ENCODE data around the gene FHIT.

The FHIT gene

GRCh38 chr3:60136601-60137000 lies 1114.7 kb downstream of the FHIT start:
- DNase-seq = no peak

GRCh38 chr3:60135474-60135873 lies 1115.8 kb downstream of the FHIT start:
- DNase-seq = no peak

- DNase-seq = no peak
Observed at GRCh38 chr3:60133269-60134162, 1117.7 kb downstream of the FHIT start.

GRCh38 chr3:60131618-60132017 lies 1119.6 kb downstream of the FHIT start:
- DNase-seq = no peak

GRCh38 chr3:60126511-60127304 lies 1124.5 kb downstream of the FHIT start:
- no peak for DNase-seq

- no peak for DNase-seq
Observed at GRCh38 chr3:60125686-60126085, 1125.6 kb downstream of the FHIT start.

GRCh38 chr3:60120245-60120644 lies 1131.0 kb downstream of the FHIT start:
- no peak for DNase-seq

- DNase-seq = no peak
Observed at GRCh38 chr3:60114191-60114590, 1137.1 kb downstream of the FHIT start.

GRCh38 chr3:60107275-60107674 lies 1144.0 kb downstream of the FHIT start:
- DNase-seq = no peak

GRCh38 chr3:60102154-60102553 lies 1149.1 kb downstream of the FHIT start:
- DNase-seq = no peak

- DNase-seq = no peak
Observed at GRCh38 chr3:60101621-60102020, 1149.6 kb downstream of the FHIT start.

GRCh38 chr3:60096403-60096802 lies 1154.8 kb downstream of the FHIT start:
- no peak for DNase-seq

- no peak for DNase-seq
Observed at GRCh38 chr3:60095930-60096329, 1155.3 kb downstream of the FHIT start.

- DNase-seq = no peak
Observed at GRCh38 chr3:60095516-60095915, 1155.7 kb downstream of the FHIT start.

- DNase-seq = no peak
Observed at GRCh38 chr3:60094392-60094947, 1156.8 kb downstream of the FHIT start.

GRCh38 chr3:60090548-60090947 lies 1160.7 kb downstream of the FHIT start:
- DNase-seq = no peak

GRCh38 chr3:60086811-60087210 lies 1164.4 kb downstream of the FHIT start:
- DNase-seq = no peak

- no peak for DNase-seq
Observed at GRCh38 chr3:60085649-60086048, 1165.6 kb downstream of the FHIT start.

GRCh38 chr3:60081381-60082095 lies 1169.7 kb downstream of the FHIT start:
- DNase-seq = no peak

- DNase-seq = no peak
Observed at GRCh38 chr3:60080648-60081047, 1170.6 kb downstream of the FHIT start.

GRCh38 chr3:60079076-60079475 lies 1172.2 kb downstream of the FHIT start:
- DNase-seq = peak in 1 of 4 experiments; percentile 3

- DNase-seq = no peak
Observed at GRCh38 chr3:60076331-60076730, 1174.9 kb downstream of the FHIT start.

- no peak for DNase-seq
Observed at GRCh38 chr3:60073942-60074341, 1177.3 kb downstream of the FHIT start.

Data from activated CD4-positive, CD25-positive, alpha-beta regulatory T cell (primary cell).